WTC11 (cell line): ENCODE data around the gene PAPPA2.

Experiments used
- AFF4 ChIP-seq: sonication (generic); formaldehyde crosslinking; IDR thresholded peaks from 2 replicates; pipeline ENCODE4 v1.8.1; 2023; ENCODE audit warnings: mild to moderate bottlenecking, missing genetic modification reagents, borderline replicate concordance
- ESRRA ChIP-seq: sonication (generic); formaldehyde crosslinking; IDR thresholded peaks from 2 replicates; pipeline ENCODE4 v1.8.1; 2022; ENCODE audit warnings: mild to moderate bottlenecking, missing genetic modification reagents, borderline replicate concordance
- ETV6 ChIP-seq: sonication (generic); formaldehyde crosslinking; IDR thresholded peaks from 2 replicates; pipeline ENCODE4 v1.8.1; 2022; ENCODE audit warnings: mild to moderate bottlenecking, missing genetic modification reagents
- JUN ChIP-seq: sonication (generic); formaldehyde crosslinking; IDR thresholded peaks from 2 replicates; pipeline ENCODE4 v1.8.0; 2023; ENCODE audit warnings: mild to moderate bottlenecking, missing genetic modification reagents
- RELA ChIP-seq: sonication (generic); formaldehyde crosslinking; IDR thresholded peaks from 2 replicates; pipeline ENCODE4 v1.8.1; 2022; ENCODE audit warnings: missing genetic modification reagents, mild to moderate bottlenecking, borderline replicate concordance
- SP1 ChIP-seq: sonication (generic); formaldehyde crosslinking; conservative IDR thresholded peaks from 2 replicates; pipeline ENCODE4 v1.8.1; 2022; ENCODE audit warnings: missing genetic modification reagents
- USF1 ChIP-seq: sonication (generic); formaldehyde crosslinking; IDR thresholded peaks from 2 replicates; pipeline ENCODE4 v1.8.0; 2022; ENCODE audit warnings: mild to moderate bottlenecking, missing genetic modification reagents
- ZNF121 ChIP-seq: sonication (generic); formaldehyde crosslinking; IDR thresholded peaks from 2 replicates; pipeline ENCODE4 v1.8.0; 2023; ENCODE audit warnings: missing genetic modification reagents
- ZNF138 ChIP-seq: sonication (generic); formaldehyde crosslinking; conservative IDR thresholded peaks from 2 replicates; pipeline ENCODE4 v1.8.1; 2022; ENCODE audit warnings: mild to moderate bottlenecking, moderate library complexity, missing genetic modification reagents
- TF ChIP-seq, protein P1 (sequence below): fragments of 200-600 bp; IDR thresholded peaks from 2 replicates; pipeline ENCODE4 v1.8.0; 2022; ENCODE audit warnings: antibody characterized with exemption
- TF ChIP-seq, protein P2 (sequence below): sonication (generic); formaldehyde crosslinking; IDR thresholded peaks from 2 replicates; pipeline ENCODE4 v1.8.0; 2022; ENCODE audit warnings: mild to moderate bottlenecking, missing genetic modification reagents
- TF ChIP-seq, protein P3 (sequence below): sonication (generic); formaldehyde crosslinking; conservative IDR thresholded peaks from 2 replicates; pipeline ENCODE4 v1.8.1; 2022; ENCODE audit warnings: mild to moderate bottlenecking, missing genetic modification reagents
- TF ChIP-seq, protein P4 (sequence below): sonication (generic); formaldehyde crosslinking; conservative IDR thresholded peaks from 2 replicates; pipeline ENCODE4 v1.8.1; 2023; ENCODE audit warnings: mild to moderate bottlenecking, low read depth, missing genetic modification reagents, moderate library complexity
- TF ChIP-seq, protein P5 (sequence below): sonication (generic); formaldehyde crosslinking; IDR thresholded peaks from 2 replicates; pipeline ENCODE4 v1.8.1; 2023; ENCODE audit warnings: mild to moderate bottlenecking, moderate library complexity, missing genetic modification reagents

DNA sequence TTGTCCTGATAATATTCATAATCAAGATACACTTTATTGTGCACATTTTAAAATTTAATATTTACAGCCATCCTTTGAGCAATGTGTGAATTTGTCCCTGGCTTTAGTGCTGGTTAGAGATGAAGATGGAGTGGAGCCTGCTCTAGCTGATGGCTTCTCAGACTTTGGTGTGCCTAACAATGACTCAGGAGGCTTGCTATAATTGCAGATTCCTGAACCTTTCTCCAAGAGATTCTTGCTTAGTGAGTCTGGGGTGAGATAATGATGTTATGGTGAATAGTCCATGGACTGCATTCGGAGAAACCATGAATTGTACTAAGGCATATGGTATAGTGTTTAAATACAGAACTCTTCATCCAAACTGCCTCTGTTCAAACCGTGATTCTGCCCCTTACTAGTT lies 307.1 kb downstream of the PAPPA2 start:
- TF ChIP-seq, protein P1, sequence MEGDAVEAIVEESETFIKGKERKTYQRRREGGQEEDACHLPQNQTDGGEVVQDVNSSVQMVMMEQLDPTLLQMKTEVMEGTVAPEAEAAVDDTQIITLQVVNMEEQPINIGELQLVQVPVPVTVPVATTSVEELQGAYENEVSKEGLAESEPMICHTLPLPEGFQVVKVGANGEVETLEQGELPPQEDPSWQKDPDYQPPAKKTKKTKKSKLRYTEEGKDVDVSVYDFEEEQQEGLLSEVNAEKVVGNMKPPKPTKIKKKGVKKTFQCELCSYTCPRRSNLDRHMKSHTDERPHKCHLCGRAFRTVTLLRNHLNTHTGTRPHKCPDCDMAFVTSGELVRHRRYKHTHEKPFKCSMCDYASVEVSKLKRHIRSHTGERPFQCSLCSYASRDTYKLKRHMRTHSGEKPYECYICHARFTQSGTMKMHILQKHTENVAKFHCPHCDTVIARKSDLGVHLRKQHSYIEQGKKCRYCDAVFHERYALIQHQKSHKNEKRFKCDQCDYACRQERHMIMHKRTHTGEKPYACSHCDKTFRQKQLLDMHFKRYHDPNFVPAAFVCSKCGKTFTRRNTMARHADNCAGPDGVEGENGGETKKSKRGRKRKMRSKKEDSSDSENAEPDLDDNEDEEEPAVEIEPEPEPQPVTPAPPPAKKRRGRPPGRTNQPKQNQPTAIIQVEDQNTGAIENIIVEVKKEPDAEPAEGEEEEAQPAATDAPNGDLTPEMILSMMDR: no peak
- TF ChIP-seq, protein P2, sequence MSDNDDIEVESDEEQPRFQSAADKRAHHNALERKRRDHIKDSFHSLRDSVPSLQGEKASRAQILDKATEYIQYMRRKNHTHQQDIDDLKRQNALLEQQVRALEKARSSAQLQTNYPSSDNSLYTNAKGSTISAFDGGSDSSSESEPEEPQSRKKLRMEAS (CRISPR knock-in tag): no peak
- no peak for TF ChIP-seq SP1 (CRISPR knock-in tag)
- TF ChIP-seq, protein P3, sequence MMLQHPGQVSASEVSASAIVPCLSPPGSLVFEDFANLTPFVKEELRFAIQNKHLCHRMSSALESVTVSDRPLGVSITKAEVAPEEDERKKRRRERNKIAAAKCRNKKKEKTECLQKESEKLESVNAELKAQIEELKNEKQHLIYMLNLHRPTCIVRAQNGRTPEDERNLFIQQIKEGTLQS (CRISPR knock-in tag): no peak
- no peak for TF ChIP-seq USF1 (CRISPR knock-in tag)
- TF ChIP-seq, protein P4, sequence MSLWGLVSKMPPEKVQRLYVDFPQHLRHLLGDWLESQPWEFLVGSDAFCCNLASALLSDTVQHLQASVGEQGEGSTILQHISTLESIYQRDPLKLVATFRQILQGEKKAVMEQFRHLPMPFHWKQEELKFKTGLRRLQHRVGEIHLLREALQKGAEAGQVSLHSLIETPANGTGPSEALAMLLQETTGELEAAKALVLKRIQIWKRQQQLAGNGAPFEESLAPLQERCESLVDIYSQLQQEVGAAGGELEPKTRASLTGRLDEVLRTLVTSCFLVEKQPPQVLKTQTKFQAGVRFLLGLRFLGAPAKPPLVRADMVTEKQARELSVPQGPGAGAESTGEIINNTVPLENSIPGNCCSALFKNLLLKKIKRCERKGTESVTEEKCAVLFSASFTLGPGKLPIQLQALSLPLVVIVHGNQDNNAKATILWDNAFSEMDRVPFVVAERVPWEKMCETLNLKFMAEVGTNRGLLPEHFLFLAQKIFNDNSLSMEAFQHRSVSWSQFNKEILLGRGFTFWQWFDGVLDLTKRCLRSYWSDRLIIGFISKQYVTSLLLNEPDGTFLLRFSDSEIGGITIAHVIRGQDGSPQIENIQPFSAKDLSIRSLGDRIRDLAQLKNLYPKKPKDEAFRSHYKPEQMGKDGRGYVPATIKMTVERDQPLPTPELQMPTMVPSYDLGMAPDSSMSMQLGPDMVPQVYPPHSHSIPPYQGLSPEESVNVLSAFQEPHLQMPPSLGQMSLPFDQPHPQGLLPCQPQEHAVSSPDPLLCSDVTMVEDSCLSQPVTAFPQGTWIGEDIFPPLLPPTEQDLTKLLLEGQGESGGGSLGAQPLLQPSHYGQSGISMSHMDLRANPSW: no peak
- TF ChIP-seq, protein P5, sequence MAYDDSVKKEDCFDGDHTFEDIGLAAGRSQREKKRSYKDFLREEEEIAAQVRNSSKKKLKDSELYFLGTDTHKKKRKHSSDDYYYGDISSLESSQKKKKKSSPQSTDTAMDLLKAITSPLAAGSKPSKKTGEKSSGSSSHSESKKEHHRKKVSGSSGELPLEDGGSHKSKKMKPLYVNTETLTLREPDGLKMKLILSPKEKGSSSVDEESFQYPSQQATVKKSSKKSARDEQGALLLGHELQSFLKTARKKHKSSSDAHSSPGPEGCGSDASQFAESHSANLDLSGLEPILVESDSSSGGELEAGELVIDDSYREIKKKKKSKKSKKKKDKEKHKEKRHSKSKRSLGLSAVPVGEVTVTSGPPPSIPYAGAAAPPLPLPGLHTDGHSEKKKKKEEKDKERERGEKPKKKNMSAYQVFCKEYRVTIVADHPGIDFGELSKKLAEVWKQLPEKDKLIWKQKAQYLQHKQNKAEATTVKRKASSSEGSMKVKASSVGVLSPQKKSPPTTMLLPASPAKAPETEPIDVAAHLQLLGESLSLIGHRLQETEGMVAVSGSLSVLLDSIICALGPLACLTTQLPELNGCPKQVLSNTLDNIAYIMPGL (CRISPR knock-in tag): no peak
- TF ChIP-seq ZNF138: no peak
- no peak for TF ChIP-seq RELA (CRISPR knock-in tag)
- no peak for TF ChIP-seq ESRRA (CRISPR knock-in tag)
- no peak for TF ChIP-seq ZNF121 (CRISPR knock-in tag)
- no peak for TF ChIP-seq JUN (CRISPR knock-in tag)
- TF ChIP-seq AFF4 (CRISPR knock-in tag): no peak
- TF ChIP-seq ETV6 (CRISPR knock-in tag): no peak
